SU-DHL-6 (cell line): Measurements from ENCODE around the gene MACF1.

Experiments
- CTCF ChIP-seq: fragments of 200-600 bp; sonication (generic); IDR thresholded peaks from one replicate; pipeline ENCODE4 v1.5.1; 2017; ENCODE audit warnings: antibody characterized with exemption, mild to moderate bottlenecking, low read length, moderate library complexity; ENCODE audit not compliant: insufficient read depth, poor library complexity, severe bottlenecking
- EZH2phosphoT487 ChIP-seq: fragments of 200-600 bp; sonication (generic), shearing (Covaris generic); conservative IDR thresholded peaks from 2 replicates; pipeline ENCODE4 v1.6.1; 2018; ENCODE audit warnings: mild to moderate bottlenecking, antibody characterized with exemption, low read length, moderate library complexity, mixed read lengths

- no peak for TF ChIP-seq CTCF
- TF ChIP-seq EZH2phosphoT487: no peak
These were observed 262.1 kb downstream of the MACF1 start for GRCh38 chr1:39466413-39467107.
